Measurements from ENCODE around the gene METAP2.
"Not testable (repeated sequence)": the region's sequence is repeated elsewhere in the genome, so short reads cannot be mapped to it uniquely, and the experiment has no call there.

Gene METAP2

DNA sequence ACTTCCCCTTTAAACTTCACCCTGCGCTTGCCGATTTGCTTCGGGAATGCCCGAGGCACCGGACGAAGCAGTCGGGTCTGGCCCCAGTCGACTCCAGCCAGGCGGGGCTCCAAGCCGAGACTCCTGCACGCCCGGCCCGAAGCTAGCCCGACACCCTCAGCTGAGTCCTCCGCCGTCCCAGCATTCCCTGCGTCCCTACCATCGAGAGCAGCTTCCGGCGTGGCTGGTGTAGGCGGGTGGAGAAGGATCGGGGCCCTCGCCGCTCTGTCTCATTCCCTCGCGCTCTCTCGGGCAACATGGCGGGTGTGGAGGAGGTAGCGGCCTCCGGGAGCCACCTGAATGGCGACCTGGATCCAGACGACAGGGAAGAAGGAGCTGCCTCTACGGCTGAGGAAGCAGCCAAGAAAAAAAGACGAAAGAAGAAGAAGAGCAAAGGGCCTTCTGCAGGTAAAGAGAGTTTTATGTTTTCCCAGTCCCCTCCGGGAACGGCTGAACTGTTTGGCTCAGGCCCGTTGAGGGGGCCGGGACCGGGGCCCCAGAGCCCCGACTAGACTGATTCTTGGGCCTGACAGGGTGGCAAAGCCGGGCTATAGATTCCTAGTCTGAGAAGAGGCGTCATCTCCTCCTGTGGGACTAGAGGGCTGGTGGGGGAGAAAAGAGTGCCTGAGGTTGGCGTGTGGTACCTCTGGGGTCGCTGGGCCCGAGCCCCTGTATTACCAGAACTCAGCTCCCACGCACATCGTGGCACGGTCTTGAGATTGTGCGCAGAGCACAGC is at the start of gene METAP2:
Gene METAP2 (plus strand): TSS at position 269 of the 776 bp plus-strand sequence. CDS start 28 bp downstream, at position 297.
- H3K4me3 Mint-ChIP-seq = peak within 1 kb of the TSS; percentile 95
- H3K27me3 Mint-ChIP-seq = no peaks in the 10 kb centered on the region
- H3K27ac Mint-ChIP-seq (ENCODE audit: low read depth) = peak within 1 kb of the TSS; percentile 99
- peaks cover 50% of the 10 kb centered on the region for H3K4me1 Mint-ChIP-seq
- H3K9me3 Mint-ChIP-seq = no peaks in the 10 kb centered on the region
- peaks cover 29% of the 10 kb centered on the region for H3K36me3 Mint-ChIP-seq (ENCODE audit: insufficient read depth)
- DNase-seq (ENCODE audit: low spot score in 2 of 2) (peak; percentile 74 to 79), ATAC-seq (replicated peaks; ENCODE audit: extremely low read depth, poor library complexity, severe bottlenecking) (peak; percentile 98)

GRCh38 chr12:95424271-95424994 is 49.5 kb upstream of the METAP2 start:
- H3K4me3 Mint-ChIP-seq = no peak overlapping the region
- H3K4me1 Mint-ChIP-seq = peaks cover 7% of the 10 kb centered on the region
- ATAC-seq (replicated peaks; ENCODE audit: extremely low read depth, poor library complexity, severe bottlenecking) = no peak
- H3K36me3 Mint-ChIP-seq (ENCODE audit: insufficient read depth) = no peaks in the 10 kb centered on the region
- no peak overlapping the region for H3K27ac Mint-ChIP-seq (ENCODE audit: low read depth)
- DNase-seq (ENCODE audit: low spot score in 2 of 2) = no peak
- H3K27me3 Mint-ChIP-seq = no peaks in the 10 kb centered on the region
- H3K9me3 Mint-ChIP-seq = no peaks in the 10 kb centered on the region

- no peak for ATAC-seq (replicated peaks; ENCODE audit: extremely low read depth, poor library complexity, severe bottlenecking)
- Mint-ChIP-seq H3K4me3 (no peak overlapping the region), H3K27ac (ENCODE audit: low read depth) (no peak overlapping the region), H3K27me3 (peaks cover 19% of the 10 kb centered on the region), H3K36me3 (ENCODE audit: insufficient read depth) (no peaks in the 10 kb centered on the region), H3K9me3 (no peaks in the 10 kb centered on the region), H3K4me1 (peaks cover 7% of the 10 kb centered on the region)
- DNase-seq (ENCODE audit: low spot score in 2 of 2) = no peak
Measured at GRCh38 chr12:95429172-95429510, 44.8 kb upstream of the METAP2 start.

- Mint-ChIP-seq H3K27ac (ENCODE audit: low read depth) (no peak overlapping the region), H3K4me3 (no peak overlapping the region), H3K27me3 (peaks cover 19% of the 10 kb centered on the region)
Measured at GRCh38 chr12:95431120-95431519, 42.8 kb upstream of the METAP2 start.

DNA sequence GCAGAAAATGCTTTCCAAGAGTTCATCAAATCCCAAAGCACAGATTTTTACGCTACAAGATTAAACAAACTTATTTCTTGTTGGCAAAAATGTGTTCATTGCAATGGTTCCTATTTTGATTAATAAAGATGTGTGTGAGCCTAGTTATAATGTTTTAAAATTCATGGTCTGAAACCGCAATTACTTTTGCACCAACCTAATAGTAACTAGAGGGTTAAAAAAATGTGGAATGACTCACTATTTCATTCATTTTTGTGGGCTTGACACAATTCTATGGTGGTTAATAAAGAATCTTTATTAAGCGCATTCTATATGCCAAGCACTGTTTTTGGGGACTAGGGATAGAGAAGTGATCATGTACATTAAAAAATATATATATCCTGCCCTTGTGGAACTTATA is 38.6 kb upstream of the METAP2 start:
- Mint-ChIP-seq H3K4me1 (no peaks in the 10 kb centered on the region), H3K4me3 (no peak overlapping the region), H3K36me3 (ENCODE audit: insufficient read depth) (no peaks in the 10 kb centered on the region), H3K27ac (ENCODE audit: low read depth) (no peak overlapping the region), H3K9me3 (no peaks in the 10 kb centered on the region), H3K27me3 (peaks cover 19% of the 10 kb centered on the region)
- no peak for ATAC-seq (replicated peaks; ENCODE audit: extremely low read depth, poor library complexity, severe bottlenecking)
- DNase-seq (ENCODE audit: low spot score in 2 of 2) = no peak

More at GRCh38 chr12:95431120-95431519, 42.8 kb upstream of the METAP2 start:
- Mint-ChIP-seq H3K4me1 (peaks cover 7% of the 10 kb centered on the region), H3K36me3 (ENCODE audit: insufficient read depth) (no peaks in the 10 kb centered on the region), H3K9me3 (no peaks in the 10 kb centered on the region)
- DNase-seq (ENCODE audit: low spot score in 2 of 2) (no peak), ATAC-seq (replicated peaks; ENCODE audit: extremely low read depth, poor library complexity, severe bottlenecking) (no peak)

GRCh38 chr12:95437565-95437964 is 36.4 kb upstream of the METAP2 start:
- Mint-ChIP-seq H3K9me3 (no peaks in the 10 kb centered on the region), H3K36me3 (ENCODE audit: insufficient read depth) (no peaks in the 10 kb centered on the region), H3K4me1 (no peaks in the 10 kb centered on the region), H3K27me3 (peaks cover under 1% of the 10 kb centered on the region), H3K4me3 (no peak overlapping the region), H3K27ac (ENCODE audit: low read depth) (no peak overlapping the region)
- DNase-seq (ENCODE audit: low spot score in 2 of 2) (no peak), ATAC-seq (replicated peaks; ENCODE audit: extremely low read depth, poor library complexity, severe bottlenecking) (no peak)

DNA sequence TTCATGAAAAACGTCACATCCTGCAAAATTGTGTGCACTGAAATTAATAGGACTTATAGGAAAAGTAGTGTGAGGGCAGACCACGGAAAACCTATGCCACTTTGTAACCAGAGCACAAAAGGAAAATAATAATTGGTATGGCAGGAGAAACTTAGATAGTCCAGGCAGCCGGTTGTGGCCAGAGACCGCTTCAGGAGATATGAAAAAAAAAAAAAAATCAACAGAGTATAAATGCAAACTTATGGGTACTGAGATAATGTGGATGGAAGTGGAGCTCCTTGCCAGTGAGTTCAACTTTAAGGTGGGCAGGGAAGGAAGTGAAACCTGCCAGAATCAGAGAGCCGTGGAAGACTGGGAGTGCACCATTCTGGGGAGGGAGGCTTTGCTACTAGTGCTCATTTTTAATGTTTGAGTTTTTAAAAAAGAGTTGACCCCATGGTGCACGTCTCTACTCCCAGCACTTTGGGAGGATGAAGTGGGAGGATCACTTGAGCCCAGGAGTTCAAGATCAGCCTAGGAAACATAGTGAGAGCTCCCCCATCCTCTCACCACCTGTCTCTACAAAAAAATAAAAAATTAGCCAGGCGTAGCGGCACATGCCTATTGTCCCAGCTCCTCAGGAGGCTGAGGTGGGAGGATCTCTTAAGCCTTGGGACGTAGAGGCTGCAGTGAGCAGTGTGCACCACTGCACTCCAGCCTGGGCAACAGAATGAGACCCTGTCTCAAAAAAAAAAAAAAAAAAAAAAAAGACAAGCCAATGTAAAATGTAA is 34.3 kb upstream of the METAP2 start:
- Mint-ChIP-seq H3K4me3 (no peak overlapping the region), H3K27ac (ENCODE audit: low read depth) (no peak overlapping the region), H3K4me1 (no peaks in the 10 kb centered on the region), H3K9me3 (no peaks in the 10 kb centered on the region), H3K27me3 (no peaks in the 10 kb centered on the region), H3K36me3 (ENCODE audit: insufficient read depth) (no peaks in the 10 kb centered on the region)
- no peak for ATAC-seq (replicated peaks; ENCODE audit: extremely low read depth, poor library complexity, severe bottlenecking)
- no peak for DNase-seq (ENCODE audit: low spot score in 2 of 2)

GRCh38 chr12:95440401-95440800 is 33.6 kb upstream of the METAP2 start:
- Mint-ChIP-seq H3K27me3 (peaks cover 4% of the 10 kb centered on the region), H3K27ac (ENCODE audit: low read depth) (no peak overlapping the region), H3K4me3 (no peak overlapping the region), H3K4me1 (no peaks in the 10 kb centered on the region), H3K9me3 (peaks cover 5% of the 10 kb centered on the region), H3K36me3 (ENCODE audit: insufficient read depth) (no peaks in the 10 kb centered on the region)
- DNase-seq (ENCODE audit: low spot score in 2 of 2) = no peak
- no peak for ATAC-seq (replicated peaks; ENCODE audit: extremely low read depth, poor library complexity, severe bottlenecking)

- no peaks in the 10 kb centered on the region for H3K36me3 Mint-ChIP-seq (ENCODE audit: insufficient read depth)
- H3K4me3 Mint-ChIP-seq = no peak overlapping the region
- peaks cover 5% of the 10 kb centered on the region for H3K9me3 Mint-ChIP-seq
- H3K27ac Mint-ChIP-seq (ENCODE audit: low read depth) = no peak overlapping the region
- peaks cover 21% of the 10 kb centered on the region for H3K27me3 Mint-ChIP-seq
- H3K4me1 Mint-ChIP-seq = no peaks in the 10 kb centered on the region
- ATAC-seq (replicated peaks; ENCODE audit: extremely low read depth, poor library complexity, severe bottlenecking) = no peak
- DNase-seq (ENCODE audit: low spot score in 2 of 2) = no peak
Measured at GRCh38 chr12:95443459-95443858, 30.5 kb upstream of the METAP2 start.

GRCh38 chr12:95445099-95445498 is 28.9 kb upstream of the METAP2 start:
- not testable (repeated sequence) for ATAC-seq (replicated peaks; ENCODE audit: extremely low read depth, poor library complexity, severe bottlenecking); H3K36me3 Mint-ChIP-seq (ENCODE audit: insufficient read depth); H3K27ac Mint-ChIP-seq (ENCODE audit: low read depth); H3K9me3 Mint-ChIP-seq; H3K4me1 Mint-ChIP-seq; H3K4me3 Mint-ChIP-seq; DNase-seq (ENCODE audit: low spot score in 2 of 2)
- peaks cover 31% of the 10 kb centered on the region for H3K27me3 Mint-ChIP-seq

DNA sequence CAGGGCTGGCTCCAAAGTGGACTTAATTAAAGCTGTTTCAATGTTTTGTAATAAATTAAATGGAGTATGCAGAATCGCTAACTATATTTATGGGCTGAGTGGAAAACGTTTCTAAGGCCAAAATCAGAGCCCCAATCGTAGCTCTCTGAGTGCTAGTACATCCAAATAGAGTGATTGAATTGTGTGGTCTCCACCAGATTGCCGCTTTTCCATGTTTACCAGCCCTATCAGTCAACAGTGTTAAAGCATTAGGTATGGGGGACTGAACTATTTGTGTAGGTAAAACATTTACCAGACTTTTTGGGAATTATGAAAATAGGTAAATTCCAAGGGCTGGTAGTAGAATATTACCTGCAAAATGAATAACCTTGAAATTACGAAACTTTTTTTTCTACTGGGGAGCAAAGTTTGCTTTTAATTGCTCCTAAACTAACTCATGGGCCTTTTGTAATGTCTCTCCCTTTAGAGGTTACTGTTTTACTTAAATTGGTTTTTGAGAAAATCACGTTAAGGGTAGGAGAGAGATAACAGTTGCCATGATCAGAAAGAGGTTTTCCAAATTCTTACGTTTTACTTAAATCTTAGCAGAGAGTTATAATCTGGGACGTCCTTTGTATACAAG is 28.0 kb upstream of the METAP2 start:
- no peaks in the 10 kb centered on the region for H3K36me3 Mint-ChIP-seq (ENCODE audit: insufficient read depth)
- H3K9me3 Mint-ChIP-seq = peaks cover 5% of the 10 kb centered on the region
- no peak overlapping the region for H3K27ac Mint-ChIP-seq (ENCODE audit: low read depth)
- H3K4me3 Mint-ChIP-seq = no peak overlapping the region
- no peaks in the 10 kb centered on the region for H3K4me1 Mint-ChIP-seq
- ATAC-seq (replicated peaks; ENCODE audit: extremely low read depth, poor library complexity, severe bottlenecking) (no peak), DNase-seq (ENCODE audit: low spot score in 2 of 2) (no peak)
- H3K27me3 Mint-ChIP-seq = peaks cover 40% of the 10 kb centered on the region

DNA sequence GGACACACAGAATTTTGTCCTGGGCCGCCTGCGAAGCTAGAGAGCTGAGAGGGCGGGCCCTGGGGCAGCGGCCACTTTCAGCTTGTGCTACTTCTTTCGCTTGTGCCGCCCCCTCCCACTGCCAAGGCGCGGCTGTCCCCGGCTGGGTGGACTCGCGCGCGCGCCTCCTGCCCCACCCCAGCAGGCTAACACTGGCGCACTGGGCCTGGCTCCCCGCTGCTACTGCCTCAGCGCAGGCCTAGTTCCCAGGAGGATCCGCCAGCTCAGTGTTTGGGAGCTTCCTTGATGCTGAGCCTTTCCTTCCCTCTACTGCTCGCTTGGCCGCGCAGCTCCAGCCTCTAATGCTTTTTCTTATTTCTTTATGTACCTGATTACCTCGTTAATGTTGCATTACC is 27.4 kb upstream of the METAP2 start:
- DNase-seq (ENCODE audit: low spot score in 2 of 2) (no peak), ATAC-seq (replicated peaks; ENCODE audit: extremely low read depth, poor library complexity, severe bottlenecking) (no peak)
- no peak overlapping the region for H3K27ac Mint-ChIP-seq (ENCODE audit: low read depth)
- H3K9me3 Mint-ChIP-seq = peaks cover 5% of the 10 kb centered on the region
- H3K4me1 Mint-ChIP-seq = no peaks in the 10 kb centered on the region
- peaks cover 45% of the 10 kb centered on the region for H3K27me3 Mint-ChIP-seq
- no peak overlapping the region for H3K4me3 Mint-ChIP-seq
- no peaks in the 10 kb centered on the region for H3K36me3 Mint-ChIP-seq (ENCODE audit: insufficient read depth)
